Right atrium auricular region (tissue), 2 donors: ENCODE data around the gene EPRS1. TPM values are rescaled to one million over a fixed set of nuclear protein-coding genes. Genes with fewer than 3 reads are reported as not detected.

Source experiments
- total RNA-seq, 2 donors: library from RNA; depleted of rRNA; stranded (reverse); fragments of >200 nt; gene quantifications; one replicate each; pipeline ENCODE4 v1.1.0, GENCODE V29; 2016

Gene EPRS1
- total RNA-seq, 2 donors from 2014 or later = 39.1 to 55.4 TPM

Other genes with a start within 250 kb of the EPRS1 start
- not detected for gene SLC30A10, start 117.9 kb downstream of the EPRS1 start, total RNA-seq
- 10 to 100 TPM; 14.4 to 20.3 TPM for gene BPNT1, start 43.3 kb upstream of the EPRS1 start, total RNA-seq
- gene IARS2, start 47.6 kb upstream of the EPRS1 start, total RNA-seq = 10 to 100 TPM; 44.2 to 71.3 TPM
- gene RAB3GAP2, start 225.9 kb upstream of the EPRS1 start, total RNA-seq = 10 to 100 TPM; 13.9 to 15.1 TPM